ENCODE results near the gene MRPL58.

GRCh38 chr17:75005291-75005690 is 7.2 kb upstream of the MRPL58 start:
- TF ChIP-seq, protein P1, sequence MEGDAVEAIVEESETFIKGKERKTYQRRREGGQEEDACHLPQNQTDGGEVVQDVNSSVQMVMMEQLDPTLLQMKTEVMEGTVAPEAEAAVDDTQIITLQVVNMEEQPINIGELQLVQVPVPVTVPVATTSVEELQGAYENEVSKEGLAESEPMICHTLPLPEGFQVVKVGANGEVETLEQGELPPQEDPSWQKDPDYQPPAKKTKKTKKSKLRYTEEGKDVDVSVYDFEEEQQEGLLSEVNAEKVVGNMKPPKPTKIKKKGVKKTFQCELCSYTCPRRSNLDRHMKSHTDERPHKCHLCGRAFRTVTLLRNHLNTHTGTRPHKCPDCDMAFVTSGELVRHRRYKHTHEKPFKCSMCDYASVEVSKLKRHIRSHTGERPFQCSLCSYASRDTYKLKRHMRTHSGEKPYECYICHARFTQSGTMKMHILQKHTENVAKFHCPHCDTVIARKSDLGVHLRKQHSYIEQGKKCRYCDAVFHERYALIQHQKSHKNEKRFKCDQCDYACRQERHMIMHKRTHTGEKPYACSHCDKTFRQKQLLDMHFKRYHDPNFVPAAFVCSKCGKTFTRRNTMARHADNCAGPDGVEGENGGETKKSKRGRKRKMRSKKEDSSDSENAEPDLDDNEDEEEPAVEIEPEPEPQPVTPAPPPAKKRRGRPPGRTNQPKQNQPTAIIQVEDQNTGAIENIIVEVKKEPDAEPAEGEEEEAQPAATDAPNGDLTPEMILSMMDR (conservative IDR thresholded peaks at IDR 0.05; ENCODE audit: low read length) = no peak
- TF ChIP-seq EZH2phosphoT487 (IDR thresholded peaks at IDR 0.05; ENCODE audit: borderline replicate concordance) = no peak
